Right lobe of liver (tissue), 6 donors: ENCODE data around the gene EFCAB3. TPM values are rescaled to one million over a fixed set of nuclear protein-coding genes. Genes with fewer than 3 reads are reported as not detected.
"Not testable (repeated sequence)": the region's sequence is repeated elsewhere in the genome, so short reads cannot be mapped to it uniquely, and the experiment has no call there.

Experiments used
- ATAC-seq, 4 donors: fragments of 200-7000 bp; cut with Tn5 transposase; one replicate each; pipeline ENCODE4 v1.9.1; 2020; ENCODE audit warnings: mild to moderate bottlenecking in 4 of 4, moderate library complexity in 4 of 4
- DNase-seq, 3 donors: peaks; one replicate each; pipeline ENCODE4 v3.0.0-alpha.2; 2020
- H3K27ac ChIP-seq, 3 donors: fragments of 200-600 bp; one replicate each; pipeline ENCODE4 v1.8.0; 2022
- H3K27me3 ChIP-seq, 2 donors: fragments of 200-600 bp; one replicate each; pipeline ENCODE4 v1.8.0; 2022
- H3K36me3 ChIP-seq, 4 donors: fragments of 200-600 bp; sonication (generic) in 1 of 4; one replicate each; pipeline versions ENCODE4 v1.5.1 to v1.8.0; 2017 to 2022; ENCODE audit warnings: control low read depth in 1 of 4
- H3K4me1 ChIP-seq, 4 donors: fragments of 200-600 bp; sonication (generic) in 1 of 4; one replicate each; pipeline versions ENCODE4 v1.5.1 to v1.8.0; 2017 to 2022; ENCODE audit warnings: control low read depth in 1 of 4
- H3K4me3 ChIP-seq, 3 donors: fragments of 200-600 bp; one replicate each; pipeline ENCODE4 v1.8.0; 2022
- H3K9me3 ChIP-seq, 4 donors: fragments of 200-600 bp; sonication (generic) in 1 of 4; one replicate each; pipeline versions ENCODE4 v1.5.1 to v1.8.0; 2017 to 2022; ENCODE audit warnings: control low read depth in 1 of 4
- CTCF ChIP-seq, 4 donors: fragments of 200-600 bp in 3 of 4; fragments of 450-650 bp in 1 of 4; IDR thresholded peaks; one replicate each; pipeline versions ENCODE4 v1.5.1 to v1.8.0; 2016 to 2022; ENCODE audit warnings: antibody characterized with exemption in 4 of 4, mild to moderate bottlenecking in 2 of 4
- POLR2A ChIP-seq: fragments of 450-650 bp; IDR thresholded peaks from one replicate; pipeline ENCODE4 v1.6.1; 2017; ENCODE audit warnings: antibody characterized with exemption, mild to moderate bottlenecking
- WGBS: methylation state at CpG from one replicate; pipeline ENCODE4 v1.1.6; 2018; ENCODE audit warnings: low coverage, low lambda C conversion rate; ENCODE audit not compliant: insufficient coverage; ENCODE audit errors: missing lambda C conversion rate; 5-methylcytosine and 5-hydroxymethylcytosine counted together
- intact Hi-C, 2 donors: fragments of 100-400 bp; cut with DNase I; formaldehyde crosslinking; loops; one replicate each; pipeline versions ENCODE4 v1.11.2 to v1.14.1; 2022
- total RNA-seq, 6 experiments: library from RNA; depleted of rRNA in 2 of 6; stranded (reverse); fragments of >200 nt in 2 of 6; fragmentation: NEBNext Ultra II Directional in 3 of 6; extraction: Animal tissue kit (Norgen Biotek cat#: 25700) in 3 of 6; gene quantifications; one replicate each; pipeline versions ENCODE4 v1.1.0 to v1.2.4, GENCODE V29; 2016 to 2023
- donor health status: DM: no; HTN: yes; CAD: no.
- donor health status: DM: no; HTN: no; CAD: no.
- donor health status: DM: no; HTN: no; CAD: no.
- donor health status: DM: no; HTN: yes; CAD: no.
- donor health status: DM: no; HTN: yes; CAD: no.

The EFCAB3 gene
- total RNA-seq, 6 experiments from 2014 or later: not detected

GRCh38 chr17:62423647-62424461, 43.5 kb downstream of the EFCAB3 start, which contains the start of gene METTL2A:
TSS of gene METTL2A (plus strand) at chr17:62423897. CDS start at chr17:62423903, 6 bp downstream.
- intact Hi-C loops: not testable (repeated sequence)
- 0% methylated on average over 33 of the region's 58 CpGs for WGBS

GRCh38 chr17:62426214-62426613, 45.9 kb downstream of the EFCAB3 start:
- WGBS: 69% methylated on average over 2 of the region's 2 CpGs
- DNase-seq, ATAC-seq, H3K27me3 ChIP-seq, H3K27ac ChIP-seq, H3K4me1 ChIP-seq, H3K4me3 ChIP-seq, intact Hi-C loops, H3K9me3 ChIP-seq, H3K36me3 ChIP-seq: not testable (repeated sequence)

More at GRCh38 chr17:62423647-62424461, 43.5 kb downstream of the EFCAB3 start, which contains the start of gene METTL2A:
- DNase-seq (peak; percentile 85 to 88 (median 87)), ATAC-seq (peak; percentile 95 to 97 (median 97))
- Histone ChIP-seq H3K27ac (peak within 1 kb of the TSS in 1 of 3 donors; percentile 21), H3K4me3 (peak within 1 kb of the TSS; percentile 66 to 82 (median 78))
- TF ChIP-seq CTCF (IDR thresholded peaks at IDR 0.05): peak; percentile 18 to 31 (median 26)
- TF ChIP-seq POLR2A: peak; percentile 53
- not testable (repeated sequence) for H3K4me1 ChIP-seq, H3K9me3 ChIP-seq, H3K27me3 ChIP-seq, H3K36me3 ChIP-seq

GRCh38 chr17:62435251-62435650, 54.9 kb downstream of the EFCAB3 start:
- WGBS: 97% methylated on average over 4 of the region's 4 CpGs
- ATAC-seq, H3K27ac ChIP-seq, H3K4me1 ChIP-seq, DNase-seq, intact Hi-C loops, H3K4me3 ChIP-seq, H3K27me3 ChIP-seq, H3K9me3 ChIP-seq, H3K36me3 ChIP-seq: not testable (repeated sequence)

- H3K4me1 ChIP-seq, DNase-seq, H3K27me3 ChIP-seq, ATAC-seq, H3K9me3 ChIP-seq, intact Hi-C loops, H3K27ac ChIP-seq, H3K4me3 ChIP-seq: not testable (repeated sequence)
- 87% methylated on average over 4 of the region's 6 CpGs for WGBS
- H3K36me3 ChIP-seq: peaks cover 0 to 21% (median 13%) of the 10 kb centered on the region in 4 donors
Observed at GRCh38 chr17:62441181-62441580, 60.8 kb downstream of the EFCAB3 start.

GRCh38 chr17:62444063-62444462, 63.7 kb downstream of the EFCAB3 start:
- TF ChIP-seq POLR2A: no peak
- no peak for TF ChIP-seq CTCF (IDR thresholded peaks at IDR 0.05)
- intact Hi-C loops: no loop called here
- Histone ChIP-seq H3K9me3 (no peaks in the 10 kb centered on the region), H3K27me3 (no peaks in the 10 kb centered on the region), H3K4me3 (no peak overlapping the region), H3K4me1 (no peaks in the 10 kb centered on the region), H3K36me3 (peaks cover 0 to 36% (median 20%) of the 10 kb centered on the region in 4 donors), H3K27ac (no peak overlapping the region)
- WGBS: 27% methylated on average over 2 of the region's 4 CpGs
- DNase-seq (no peak), ATAC-seq (peak in 3 of 4 donors; percentile 25 to 53 (median 43))

- H3K4me3 ChIP-seq, H3K4me1 ChIP-seq, H3K27me3 ChIP-seq, ATAC-seq, H3K27ac ChIP-seq, intact Hi-C loops, DNase-seq, H3K9me3 ChIP-seq: not testable (repeated sequence)
- H3K36me3 ChIP-seq: peaks cover 0 to 34% (median 18%) of the 10 kb centered on the region in 4 donors
- 90% methylated on average over 4 of the region's 4 CpGs for WGBS
Observed at GRCh38 chr17:62445791-62446190, 65.4 kb downstream of the EFCAB3 start.

GRCh38 chr17:62452195-62452594, 71.8 kb downstream of the EFCAB3 start:
- H3K36me3 ChIP-seq, H3K4me3 ChIP-seq, intact Hi-C loops, H3K27me3 ChIP-seq, H3K9me3 ChIP-seq, DNase-seq, H3K4me1 ChIP-seq, H3K27ac ChIP-seq: not testable (repeated sequence)
- peak in 2 of 4 donors; percentile 40 to 48 for ATAC-seq
- WGBS: 93% methylated on average over 2 of the region's 4 CpGs

- DNase-seq, H3K4me1 ChIP-seq, H3K27ac ChIP-seq, ATAC-seq, H3K36me3 ChIP-seq, intact Hi-C loops, H3K4me3 ChIP-seq, H3K27me3 ChIP-seq, H3K9me3 ChIP-seq: not testable (repeated sequence)
- 75% methylated on average over 3 of the region's 5 CpGs for WGBS
Observed at GRCh38 chr17:62453041-62453440, 72.7 kb downstream of the EFCAB3 start.

- 79% methylated on average over 4 of the region's 4 CpGs for WGBS
- DNase-seq, H3K27me3 ChIP-seq, ATAC-seq, H3K27ac ChIP-seq, H3K4me3 ChIP-seq, intact Hi-C loops, H3K4me1 ChIP-seq, H3K9me3 ChIP-seq, H3K36me3 ChIP-seq: not testable (repeated sequence)
Observed at GRCh38 chr17:62453656-62454055, 73.3 kb downstream of the EFCAB3 start.
